Placental epithelial cell (primary cell): ENCODE data around the gene POM121L2. TPM values are rescaled to one million over a fixed set of nuclear protein-coding genes. Genes with fewer than 3 reads are reported as not detected.

Source experiments
- total RNA-seq: library from RNA; depleted of rRNA; stranded (reverse); fragments of >200 nt; gene quantifications from 2 replicates; pipeline ENCODE4 v1.2.3, GENCODE V29; 2012

POM121L2 gene
- not detected in 2 replicates for total RNA-seq

DNA sequence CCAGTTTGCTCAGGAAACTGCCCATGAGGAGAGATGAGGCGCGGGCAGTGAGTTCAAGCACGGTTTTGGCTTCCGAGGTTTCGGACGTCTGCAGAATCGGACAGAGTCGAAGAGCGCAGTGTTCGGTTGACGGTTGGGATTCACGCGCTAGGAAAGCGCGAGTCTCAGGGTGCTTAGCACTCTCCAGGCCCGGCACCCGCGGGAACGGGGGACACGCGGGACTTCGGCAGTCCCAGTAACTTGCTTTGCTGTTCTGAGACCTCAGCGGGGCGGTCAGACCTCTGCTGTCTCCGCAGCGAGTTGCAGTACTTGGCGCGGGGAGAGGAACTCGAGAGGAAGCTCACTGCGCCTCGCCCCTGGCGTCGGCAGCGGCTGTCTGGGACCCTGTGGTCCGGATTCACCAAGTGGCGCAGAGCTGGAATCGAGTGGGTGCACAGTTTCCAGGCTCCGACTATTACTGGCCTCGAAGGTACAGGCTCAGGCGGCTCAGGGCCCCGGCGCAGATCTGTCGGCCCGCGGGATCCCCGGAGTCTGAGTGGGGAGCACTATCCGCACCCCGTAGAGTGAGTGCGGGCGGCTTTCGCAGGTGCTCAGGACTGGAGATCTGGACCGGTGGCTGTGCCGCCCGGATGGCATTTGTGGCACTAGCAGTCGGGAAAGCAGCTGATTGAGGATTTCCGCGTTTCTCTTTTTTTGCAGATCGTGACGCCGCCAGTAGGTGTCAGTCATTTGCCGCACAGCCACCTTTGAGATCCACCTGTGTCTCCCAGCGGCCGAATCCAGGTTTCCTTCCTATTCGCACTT, at the start of gene POM121L2:
TSS of gene POM121L2 (minus strand) at position 128 of the 804 bp plus-strand sequence. CDS start at position 25, 103 bp downstream.

Other genes starting within 250 kb of the POM121L2 start
- 6.9 and 10.2 TPM in 2 replicates for gene PRSS16, start 64.6 kb downstream of the POM121L2 start, total RNA-seq
- gene ZNF391, start 76.5 kb upstream of the POM121L2 start, total RNA-seq = 1.5 and 2.7 TPM in 2 replicates
- 3.8 and 6.7 TPM in 2 replicates for gene ZNF184, start 160.8 kb upstream of the POM121L2 start, total RNA-seq